ENCODE measurements around the gene GIPR.

DNA sequence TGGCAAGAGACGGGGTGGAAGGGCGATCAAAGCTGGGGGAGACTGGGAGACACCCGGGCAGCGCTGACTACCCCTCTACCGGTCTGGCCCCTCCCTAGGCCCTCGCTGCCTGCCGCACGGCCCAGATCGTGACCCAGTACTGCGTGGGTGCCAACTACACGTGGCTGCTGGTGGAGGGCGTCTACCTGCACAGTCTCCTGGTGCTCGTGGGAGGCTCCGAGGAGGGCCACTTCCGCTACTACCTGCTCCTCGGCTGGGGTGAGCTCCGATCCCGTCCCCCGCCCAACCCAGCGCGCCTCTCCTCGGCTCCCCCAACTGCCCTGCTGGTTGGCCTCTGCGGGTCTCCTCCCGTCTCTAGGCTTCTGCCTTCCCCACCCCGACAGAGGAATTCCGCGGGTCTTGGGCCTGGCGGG lies 8.8 kb downstream of the GIPR start:
- no peak for TF ChIP-seq EZH2 (IDR thresholded peaks at IDR 0.05; ENCODE audit: low read length, missing control alignments)
- TF ChIP-seq, protein P1, sequence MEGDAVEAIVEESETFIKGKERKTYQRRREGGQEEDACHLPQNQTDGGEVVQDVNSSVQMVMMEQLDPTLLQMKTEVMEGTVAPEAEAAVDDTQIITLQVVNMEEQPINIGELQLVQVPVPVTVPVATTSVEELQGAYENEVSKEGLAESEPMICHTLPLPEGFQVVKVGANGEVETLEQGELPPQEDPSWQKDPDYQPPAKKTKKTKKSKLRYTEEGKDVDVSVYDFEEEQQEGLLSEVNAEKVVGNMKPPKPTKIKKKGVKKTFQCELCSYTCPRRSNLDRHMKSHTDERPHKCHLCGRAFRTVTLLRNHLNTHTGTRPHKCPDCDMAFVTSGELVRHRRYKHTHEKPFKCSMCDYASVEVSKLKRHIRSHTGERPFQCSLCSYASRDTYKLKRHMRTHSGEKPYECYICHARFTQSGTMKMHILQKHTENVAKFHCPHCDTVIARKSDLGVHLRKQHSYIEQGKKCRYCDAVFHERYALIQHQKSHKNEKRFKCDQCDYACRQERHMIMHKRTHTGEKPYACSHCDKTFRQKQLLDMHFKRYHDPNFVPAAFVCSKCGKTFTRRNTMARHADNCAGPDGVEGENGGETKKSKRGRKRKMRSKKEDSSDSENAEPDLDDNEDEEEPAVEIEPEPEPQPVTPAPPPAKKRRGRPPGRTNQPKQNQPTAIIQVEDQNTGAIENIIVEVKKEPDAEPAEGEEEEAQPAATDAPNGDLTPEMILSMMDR (conservative IDR thresholded peaks at IDR 0.05 in 1 of 2, IDR thresholded peaks at IDR 0.05 in 1 of 2; ENCODE audit: low read depth in 1 of 2, low read length in 2 of 2): no peak
